Mesothelial cell of epicardium (in vitro differentiated cells): ENCODE data around the gene KLHL25. TPM values are rescaled to one million over a fixed set of nuclear protein-coding genes. Genes with fewer than 3 reads are reported as not detected.

Source experiments
- DNase-seq, 2 experiments: peaks; one replicate each; pipeline ENCODE4 v3.0.0; 2021; ENCODE audit warnings: low spot score in 2 of 2; ENCODE audit not compliant: unreplicated experiment in 2 of 2
- H3K27ac Mint-ChIP-seq: 2 replicates; pipeline ENCODE4 v1.8.0; 2021; ENCODE audit warnings: mixed read lengths
- H3K27me3 Mint-ChIP-seq: 2 replicates; pipeline ENCODE4 v1.8.0; 2021; ENCODE audit warnings: low read depth, mixed read lengths
- H3K36me3 Mint-ChIP-seq: 2 replicates; pipeline ENCODE4 v1.8.0; 2021; ENCODE audit warnings: mixed read lengths
- H3K4me1 Mint-ChIP-seq: 2 replicates; pipeline ENCODE4 v1.8.0; 2021; ENCODE audit warnings: mixed read lengths
- H3K4me3 Mint-ChIP-seq: 2 replicates; pipeline ENCODE4 v1.8.0; 2021; ENCODE audit warnings: mild to moderate bottlenecking, moderate library complexity, mixed read lengths
- H3K9me3 Mint-ChIP-seq: 2 replicates; pipeline ENCODE4 v1.8.0; 2021; ENCODE audit warnings: mixed read lengths
- total RNA-seq: library from RNA; stranded (reverse); gene quantifications from 3 replicates; pipeline ENCODE4 v1.2.1, GENCODE V29; 2021
- TF ChIP-seq, protein P1 (sequence below): fragments of 200-600 bp; sonication (generic); IDR thresholded peaks from one replicate; pipeline ENCODE4 v1.5.0; 2021; ENCODE audit warnings: antibody characterized with exemption; ENCODE audit not compliant: unreplicated experiment

The KLHL25 gene
- total RNA-seq, 1 donor from 2014 or later, result 8.0 TPM

DNA sequence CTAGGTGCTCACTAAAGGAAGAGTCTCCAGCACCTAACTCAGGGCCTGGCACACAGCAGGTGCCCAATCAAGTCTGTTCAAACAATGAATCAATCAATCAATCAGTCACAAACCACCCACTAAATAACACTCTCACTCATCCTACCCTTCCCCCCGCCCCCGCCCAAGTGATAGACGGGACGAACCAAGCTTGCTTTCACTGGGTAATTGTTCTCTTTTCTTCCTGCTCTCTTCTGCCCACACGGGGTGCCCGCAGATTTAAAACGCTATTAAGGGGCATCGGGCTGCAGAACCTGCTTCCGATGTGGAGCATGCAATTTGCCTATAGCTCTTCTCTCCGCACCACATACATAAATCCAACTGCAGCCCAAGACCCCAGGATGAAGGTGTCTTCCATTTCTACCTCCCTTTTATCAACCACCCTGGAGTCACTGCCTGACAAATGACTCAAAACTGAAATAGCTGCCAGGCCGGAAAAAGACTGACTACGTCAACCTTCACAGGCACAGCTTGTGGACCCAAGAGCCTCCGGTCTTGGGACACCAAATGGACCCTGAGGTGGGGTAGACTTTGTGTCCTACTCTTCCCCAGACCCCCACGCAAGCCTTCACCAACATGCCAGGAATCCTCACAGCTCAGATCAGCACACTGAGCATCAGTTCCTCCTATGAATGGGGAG lies 1.7 kb downstream of the KLHL25 start:
- Mint-ChIP-seq H3K9me3 (no peaks in the 10 kb centered on the region), H3K4me3 (peak overlapping the region; percentile 86), H3K36me3 (peaks cover 2% of the 10 kb centered on the region), H3K27me3 (no peaks in the 10 kb centered on the region), H3K4me1 (peaks cover 38% of the 10 kb centered on the region), H3K27ac (no peak overlapping the region)
- TF ChIP-seq, protein P1, sequence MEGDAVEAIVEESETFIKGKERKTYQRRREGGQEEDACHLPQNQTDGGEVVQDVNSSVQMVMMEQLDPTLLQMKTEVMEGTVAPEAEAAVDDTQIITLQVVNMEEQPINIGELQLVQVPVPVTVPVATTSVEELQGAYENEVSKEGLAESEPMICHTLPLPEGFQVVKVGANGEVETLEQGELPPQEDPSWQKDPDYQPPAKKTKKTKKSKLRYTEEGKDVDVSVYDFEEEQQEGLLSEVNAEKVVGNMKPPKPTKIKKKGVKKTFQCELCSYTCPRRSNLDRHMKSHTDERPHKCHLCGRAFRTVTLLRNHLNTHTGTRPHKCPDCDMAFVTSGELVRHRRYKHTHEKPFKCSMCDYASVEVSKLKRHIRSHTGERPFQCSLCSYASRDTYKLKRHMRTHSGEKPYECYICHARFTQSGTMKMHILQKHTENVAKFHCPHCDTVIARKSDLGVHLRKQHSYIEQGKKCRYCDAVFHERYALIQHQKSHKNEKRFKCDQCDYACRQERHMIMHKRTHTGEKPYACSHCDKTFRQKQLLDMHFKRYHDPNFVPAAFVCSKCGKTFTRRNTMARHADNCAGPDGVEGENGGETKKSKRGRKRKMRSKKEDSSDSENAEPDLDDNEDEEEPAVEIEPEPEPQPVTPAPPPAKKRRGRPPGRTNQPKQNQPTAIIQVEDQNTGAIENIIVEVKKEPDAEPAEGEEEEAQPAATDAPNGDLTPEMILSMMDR, result no peak
- DNase-seq, result no peak

GRCh38 chr15:85792102-85792731 lies 2.5 kb downstream of the KLHL25 start:
- H3K36me3 Mint-ChIP-seq, result peaks cover 2% of the 10 kb centered on the region
- DNase-seq, result no peak
- H3K4me3 Mint-ChIP-seq, result no peak overlapping the region
- H3K27ac Mint-ChIP-seq, result no peak overlapping the region
- TF ChIP-seq, protein P1, result no peak
- no peaks in the 10 kb centered on the region for H3K9me3 Mint-ChIP-seq
- H3K4me1 Mint-ChIP-seq, result peaks cover 39% of the 10 kb centered on the region
- H3K27me3 Mint-ChIP-seq, result no peaks in the 10 kb centered on the region

GRCh38 chr15:85789496-85789875 lies 5.2 kb downstream of the KLHL25 start:
- DNase-seq, result no peak
- H3K27me3 Mint-ChIP-seq, result no peaks in the 10 kb centered on the region
- no peak overlapping the region for H3K27ac Mint-ChIP-seq
- H3K4me3 Mint-ChIP-seq, result no peak overlapping the region
- TF ChIP-seq, protein P1, result no peak
- peaks cover 45% of the 10 kb centered on the region for H3K4me1 Mint-ChIP-seq
- H3K36me3 Mint-ChIP-seq, result peaks cover 2% of the 10 kb centered on the region
- H3K9me3 Mint-ChIP-seq, result no peaks in the 10 kb centered on the region

- no peak for DNase-seq
- H3K9me3 Mint-ChIP-seq, result no peaks in the 10 kb centered on the region
Measured at GRCh38 chr15:85788771-85789495, 5.8 kb downstream of the KLHL25 start.

GRCh38 chr15:85786781-85787114 lies 8.0 kb downstream of the KLHL25 start:
- H3K36me3 Mint-ChIP-seq, result peaks cover 2% of the 10 kb centered on the region
- no peak for DNase-seq
- H3K27ac Mint-ChIP-seq, result no peak overlapping the region
- H3K27me3 Mint-ChIP-seq, result no peaks in the 10 kb centered on the region
- peaks cover 32% of the 10 kb centered on the region for H3K4me1 Mint-ChIP-seq
- TF ChIP-seq, protein P1, result no peak
- no peak overlapping the region for H3K4me3 Mint-ChIP-seq
- H3K9me3 Mint-ChIP-seq, result no peaks in the 10 kb centered on the region

More at GRCh38 chr15:85788771-85789495, 5.8 kb downstream of the KLHL25 start:
- peaks cover 2% of the 10 kb centered on the region for H3K36me3 Mint-ChIP-seq
- H3K27me3 Mint-ChIP-seq, result no peaks in the 10 kb centered on the region
- peaks cover 45% of the 10 kb centered on the region for H3K4me1 Mint-ChIP-seq
- TF ChIP-seq, protein P1, result no peak
- H3K4me3 Mint-ChIP-seq, result no peak overlapping the region
- no peak overlapping the region for H3K27ac Mint-ChIP-seq
